ENCODE measurements around the gene PDE6B.

- TF ChIP-seq POLR2A (IDR thresholded peaks at IDR 0.05): no peak
- TF ChIP-seq CTCF (IDR thresholded peaks at IDR 0.05): no peak
- no peak for TF ChIP-seq EP300 (IDR thresholded peaks at IDR 0.05)
Observed at GRCh38 chr4:621296-622070, 3.9 kb upstream of the PDE6B start.

Data from ovary (tissue), 3 donors.